ENCODE measurements around the gene ADAP1. TPM values are rescaled to one million over a fixed set of nuclear protein-coding genes. Genes with fewer than 3 reads are reported as not detected.

Gene ADAP1
- total RNA-seq, 1 experiment from 2014 or later: 34.0 TPM

GRCh38 chr7:854118-854775 is 100.2 kb downstream of the ADAP1 start:
- Histone ChIP-seq H2AFZ (ENCODE audit: low read depth, low read length, poor library complexity, severe bottlenecking) (no peak overlapping the region), H3K27ac (ENCODE audit: low read depth, low read length) (no peak overlapping the region), H3K9ac (ENCODE audit: low read length) (no peak overlapping the region), H3K9me3 (ENCODE audit: control insufficient read depth in 1 of 2, insufficient read depth in 1 of 2, low read depth in 1 of 2, low read length in 2 of 2) (no peaks in the 10 kb centered on the region), H3K4me3 (replicated peaks in 1 of 2; ENCODE audit: low read depth in 1 of 2, low read length in 2 of 2) (no peak overlapping the region), H3K9me2 (ENCODE audit: insufficient read depth) (no peaks in the 10 kb centered on the region), H3K4me1 (ENCODE audit: control insufficient read depth in 1 of 2, insufficient read depth in 2 of 2, low read length in 2 of 2) (no peaks in the 10 kb centered on the region), H3K27me3 (ENCODE audit: insufficient read depth, low read length) (no peaks in the 10 kb centered on the region), H3K4me2 (ENCODE audit: low read length) (no peak overlapping the region), H3K79me2 (ENCODE audit: insufficient read depth, low read length) (peaks cover 32% of the 10 kb centered on the region), H4K20me1 (ENCODE audit: insufficient read depth) (no peaks in the 10 kb centered on the region), H3K36me3 (ENCODE audit: control insufficient read depth in 1 of 2, insufficient read depth in 2 of 2, low read length in 2 of 2) (peaks cover 29 to 57% of the 10 kb centered on the region in 2 experiments)
- DNase-seq (ENCODE audit: low read depth, low spot score) (no peak), ATAC-seq (no peak)
- ChIA-PET POLR2A (no interaction called here), CTCF (no interaction called here), RAD21 (ENCODE audit: low non-redundant PET in 1 of 2, low total read pairs in 2 of 2, uncharacterized antibody in 2 of 2, unreplicated experiment in 2 of 2) (no interaction called here)
- TF ChIP-seq JUND (IDR thresholded peaks at IDR 0.05): no peak
- no peak for TF ChIP-seq CTCF (IDR thresholded peaks at IDR 0.05 in 2 of 3, conservative IDR thresholded peaks at IDR 0.05 in 1 of 3; ENCODE audit: borderline replicate concordance in 1 of 3, insufficient read depth in 1 of 3, low read depth in 2 of 3, low read length in 2 of 3)
- no peak for TF ChIP-seq SIN3A (IDR thresholded peaks at IDR 0.05; ENCODE audit: low read depth)
- no peak for TF ChIP-seq RAD21 (IDR thresholded peaks at IDR 0.05; ENCODE audit: low read depth)
- TF ChIP-seq EGR1 (IDR thresholded peaks at IDR 0.05; ENCODE audit: low read depth): no peak
- TF ChIP-seq POLR2AphosphoS5 (IDR thresholded peaks at IDR 0.05; ENCODE audit: low read depth, low read length): no peak
- no peak for TF ChIP-seq EZH2phosphoT487 (IDR thresholded peaks at IDR 0.05; ENCODE audit: borderline replicate concordance)
- TF ChIP-seq CEBPB (IDR thresholded peaks at IDR 0.05; ENCODE audit: low read depth): no peak
- TF ChIP-seq EZH2 (IDR thresholded peaks at IDR 0.05): no peak
- no peak for TF ChIP-seq MAX (IDR thresholded peaks at IDR 0.05)
- TF ChIP-seq, protein P1, sequence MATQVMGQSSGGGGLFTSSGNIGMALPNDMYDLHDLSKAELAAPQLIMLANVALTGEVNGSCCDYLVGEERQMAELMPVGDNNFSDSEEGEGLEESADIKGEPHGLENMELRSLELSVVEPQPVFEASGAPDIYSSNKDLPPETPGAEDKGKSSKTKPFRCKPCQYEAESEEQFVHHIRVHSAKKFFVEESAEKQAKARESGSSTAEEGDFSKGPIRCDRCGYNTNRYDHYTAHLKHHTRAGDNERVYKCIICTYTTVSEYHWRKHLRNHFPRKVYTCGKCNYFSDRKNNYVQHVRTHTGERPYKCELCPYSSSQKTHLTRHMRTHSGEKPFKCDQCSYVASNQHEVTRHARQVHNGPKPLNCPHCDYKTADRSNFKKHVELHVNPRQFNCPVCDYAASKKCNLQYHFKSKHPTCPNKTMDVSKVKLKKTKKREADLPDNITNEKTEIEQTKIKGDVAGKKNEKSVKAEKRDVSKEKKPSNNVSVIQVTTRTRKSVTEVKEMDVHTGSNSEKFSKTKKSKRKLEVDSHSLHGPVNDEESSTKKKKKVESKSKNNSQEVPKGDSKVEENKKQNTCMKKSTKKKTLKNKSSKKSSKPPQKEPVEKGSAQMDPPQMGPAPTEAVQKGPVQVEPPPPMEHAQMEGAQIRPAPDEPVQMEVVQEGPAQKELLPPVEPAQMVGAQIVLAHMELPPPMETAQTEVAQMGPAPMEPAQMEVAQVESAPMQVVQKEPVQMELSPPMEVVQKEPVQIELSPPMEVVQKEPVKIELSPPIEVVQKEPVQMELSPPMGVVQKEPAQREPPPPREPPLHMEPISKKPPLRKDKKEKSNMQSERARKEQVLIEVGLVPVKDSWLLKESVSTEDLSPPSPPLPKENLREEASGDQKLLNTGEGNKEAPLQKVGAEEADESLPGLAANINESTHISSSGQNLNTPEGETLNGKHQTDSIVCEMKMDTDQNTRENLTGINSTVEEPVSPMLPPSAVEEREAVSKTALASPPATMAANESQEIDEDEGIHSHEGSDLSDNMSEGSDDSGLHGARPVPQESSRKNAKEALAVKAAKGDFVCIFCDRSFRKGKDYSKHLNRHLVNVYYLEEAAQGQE (IDR thresholded peaks at IDR 0.05; ENCODE audit: low read depth): no peak
- no TSS peak for BruUV-seq (replicated peaks)
- intact Hi-C loops (cut with micrococcal nuclease): no loop called here
